RWPE2 (cell line): ENCODE data around the gene SMC3.

ENCODE experiments used
- ATAC-seq: fragments of 200-7000 bp; cut with Tn5 transposase; 3 replicates; pipeline ENCODE4 v1.9.1; 2021; ENCODE audit warnings: low read depth
- DNase-seq: peaks from one replicate; pipeline ENCODE4 v3.0.0-alpha.2; 2020; ENCODE audit warnings: low spot score
- H3K27ac ChIP-seq: fragments of 450-650 bp; 2 replicates; pipeline ENCODE4 v1.5.1; 2017; ENCODE audit warnings: mild to moderate bottlenecking; ENCODE audit not compliant: poor library complexity, severe bottlenecking
- H3K27me3 ChIP-seq: fragments of 250-450 bp; sonication (Bioruptor Pico); 2 replicates; pipeline ENCODE4 v1.5.1; 2021; ENCODE audit warnings: mild to moderate bottlenecking, moderate library complexity; ENCODE audit not compliant: insufficient read depth, poor library complexity, severe bottlenecking
- H3K36me3 ChIP-seq: fragments of 250-450 bp; sonication (Bioruptor Pico); 2 replicates; pipeline ENCODE4 v1.5.1; 2020; ENCODE audit warnings: low read depth, mild to moderate bottlenecking, moderate library complexity
- H3K4me1 ChIP-seq: fragments of 250-450 bp; sonication (Bioruptor Pico); 2 replicates; pipeline ENCODE4 v1.5.1; 2021; ENCODE audit warnings: mild to moderate bottlenecking, moderate library complexity; ENCODE audit not compliant: insufficient read depth, poor library complexity, severe bottlenecking
- H3K4me3 ChIP-seq: fragments of 250-450 bp; sonication (Bioruptor Pico); 2 replicates; pipeline ENCODE4 v1.5.1; 2021; ENCODE audit warnings: mild to moderate bottlenecking, moderate library complexity; ENCODE audit not compliant: severe bottlenecking
- H3K9me3 ChIP-seq: fragments of 250-450 bp; sonication (Bioruptor Pico); 2 replicates; pipeline ENCODE4 v1.5.1; 2021; ENCODE audit warnings: mild to moderate bottlenecking, moderate library complexity; ENCODE audit not compliant: severe bottlenecking
- CTCF ChIP-seq: fragments of 450-650 bp; IDR thresholded peaks from one replicate; pipeline ENCODE4 v1.5.1; 2017; ENCODE audit warnings: mild to moderate bottlenecking, moderate library complexity; ENCODE audit not compliant: poor library complexity, severe bottlenecking

Gene SMC3

DNA sequence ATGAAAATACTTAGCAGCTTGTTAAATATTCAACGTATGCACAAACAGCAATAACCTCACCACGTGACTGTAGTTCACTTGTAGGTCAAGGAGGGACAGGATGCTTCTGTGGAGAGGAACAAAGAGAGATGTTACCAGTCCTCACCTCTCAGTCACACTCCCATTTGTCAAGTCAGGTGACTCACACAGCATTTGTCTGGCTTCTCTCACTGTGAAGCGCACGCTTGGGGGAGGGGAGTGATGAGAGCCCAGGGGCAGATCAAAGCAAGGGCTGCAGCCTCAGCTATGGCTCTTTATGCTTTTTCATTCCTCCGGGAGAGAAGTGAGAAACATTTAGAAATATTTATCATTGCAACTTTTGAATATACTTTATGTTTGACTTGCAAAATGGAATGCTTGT lies 73.8 kb downstream of the SMC3 start:
- peak; percentile 69 for ATAC-seq
- DNase-seq, result no peak
- Histone ChIP-seq H3K4me3 (no peak overlapping the region), H3K9me3 (no peaks in the 10 kb centered on the region), H3K27me3 (peaks cover 52% of the 10 kb centered on the region), H3K36me3 (no peaks in the 10 kb centered on the region), H3K27ac (no peak overlapping the region), H3K4me1 (peaks cover 8% of the 10 kb centered on the region)
- no peak for TF ChIP-seq CTCF

- ATAC-seq, result no peak
- Histone ChIP-seq H3K4me3 (no peak overlapping the region), H3K27ac (no peak overlapping the region), H3K4me1 (peaks cover 8% of the 10 kb centered on the region), H3K27me3 (peaks cover 55% of the 10 kb centered on the region), H3K9me3 (no peaks in the 10 kb centered on the region), H3K36me3 (no peaks in the 10 kb centered on the region)
- no peak for DNase-seq
- no peak for TF ChIP-seq CTCF
Measured at GRCh38 chr10:110642204-110643034, 74.9 kb downstream of the SMC3 start.

DNA sequence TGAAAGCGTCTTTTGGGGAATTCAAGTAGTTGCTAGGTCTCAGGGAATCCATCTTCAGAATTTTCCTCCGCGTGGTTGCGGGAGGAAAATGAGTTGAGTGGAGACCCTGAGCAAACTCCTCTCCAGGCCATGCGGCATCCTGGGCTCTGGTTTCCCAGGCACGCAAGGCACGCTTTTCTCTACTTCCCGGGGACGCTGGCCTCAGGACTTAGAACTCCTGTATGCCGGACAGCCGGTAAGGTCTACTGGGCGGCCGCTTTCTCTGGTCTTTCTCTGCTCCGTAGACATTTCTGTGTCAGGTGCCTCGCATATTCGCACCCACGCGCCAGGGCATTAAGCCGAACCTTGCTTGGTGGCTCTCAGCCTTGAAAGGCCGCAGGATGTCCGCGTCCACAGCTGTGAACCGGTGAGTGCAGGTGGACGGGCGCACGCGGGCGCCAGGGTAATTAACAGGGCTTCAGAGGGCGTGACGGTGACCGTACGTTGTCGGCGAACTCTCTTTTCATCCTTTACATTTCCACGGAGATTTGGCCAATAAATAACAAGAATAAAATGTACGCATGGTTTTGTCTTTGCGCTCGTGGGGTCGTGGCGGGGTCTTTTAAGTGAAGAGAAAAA lies 75.6 kb downstream of the SMC3 start:
- Histone ChIP-seq H3K27ac (no peak overlapping the region), H3K27me3 (peaks cover 55% of the 10 kb centered on the region), H3K36me3 (no peaks in the 10 kb centered on the region), H3K4me3 (peak overlapping the region; percentile 41), H3K9me3 (no peaks in the 10 kb centered on the region), H3K4me1 (peaks cover 8% of the 10 kb centered on the region)
- ATAC-seq (no peak), DNase-seq (no peak)
- TF ChIP-seq CTCF, result no peak

DNA sequence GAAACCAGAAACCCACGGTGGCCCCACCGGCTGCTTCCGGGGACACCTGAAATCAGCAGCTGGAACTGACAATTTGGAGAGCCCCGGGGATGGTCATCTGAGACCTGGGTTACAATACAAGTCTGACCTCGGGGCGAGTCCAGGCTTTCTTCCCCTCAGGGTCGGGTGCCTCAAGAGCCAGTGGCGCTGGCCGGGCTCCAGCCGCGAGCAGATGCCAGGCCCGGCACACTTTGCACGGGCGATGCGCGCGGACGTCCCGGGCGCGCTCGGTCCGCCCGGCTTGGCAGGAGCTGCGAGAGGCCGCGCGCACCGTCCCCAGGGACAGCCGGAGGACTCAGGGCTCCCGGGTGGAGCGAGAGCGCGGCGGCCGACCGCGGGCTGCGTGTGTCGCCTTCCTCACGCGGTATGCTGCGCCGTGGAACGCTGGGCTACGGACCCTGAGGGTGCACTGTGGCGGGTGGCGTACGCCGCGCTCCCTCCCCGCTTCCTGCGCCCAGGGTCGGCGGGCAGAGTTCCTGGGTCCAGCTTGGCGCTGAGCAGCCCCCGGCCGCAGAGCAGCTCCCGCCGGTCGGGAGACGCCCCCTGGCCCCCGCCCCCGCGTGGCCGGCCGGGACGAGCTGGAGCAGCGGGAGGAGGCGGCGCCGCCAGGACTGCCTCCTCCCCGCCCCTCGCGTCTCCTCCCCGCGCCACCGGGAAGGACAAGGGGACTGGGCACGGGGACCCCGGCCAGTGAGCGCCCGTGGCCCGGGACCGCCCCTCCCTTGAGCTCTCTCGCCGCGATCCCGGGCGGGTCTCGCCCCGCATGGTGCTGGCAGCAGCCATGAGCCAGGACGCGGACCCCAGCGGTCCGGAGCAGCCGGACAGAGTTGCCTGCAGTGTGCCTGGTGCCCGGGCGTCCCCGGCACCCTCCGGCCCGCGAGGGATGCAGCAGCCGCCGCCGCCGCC lies 76.4 kb downstream of the SMC3 start, which contains the start of gene RBM20:
RBM20 (plus strand) TSS at position 684 of the 945 bp plus-strand sequence; CDS start at position 803, 119 bp downstream.
- DNase-seq (no peak), ATAC-seq (peak; percentile 74)
- Histone ChIP-seq H3K4me1 (peaks cover 8% of the 10 kb centered on the region), H3K27me3 (peaks cover 55% of the 10 kb centered on the region), H3K27ac (no peak within 1 kb of the TSS), H3K9me3 (no peaks in the 10 kb centered on the region), H3K36me3 (no peaks in the 10 kb centered on the region), H3K4me3 (peak within 1 kb of the TSS; percentile 41)
- no peak for TF ChIP-seq CTCF
